Central memory CD4-positive, alpha-beta T cell (primary cell): ENCODE data around the gene IDH2.
A peak's percentile ranks its signal among the peaks of the same experiment; 100 is the strongest.
"Not testable (repeated sequence)": the region's sequence is repeated elsewhere in the genome, so short reads cannot be mapped to it uniquely, and the experiment has no call there.

Source experiments
- DNase-seq: peaks from one replicate; pipeline ENCODE4 v3.0.0; 2022

Gene IDH2

DNA sequence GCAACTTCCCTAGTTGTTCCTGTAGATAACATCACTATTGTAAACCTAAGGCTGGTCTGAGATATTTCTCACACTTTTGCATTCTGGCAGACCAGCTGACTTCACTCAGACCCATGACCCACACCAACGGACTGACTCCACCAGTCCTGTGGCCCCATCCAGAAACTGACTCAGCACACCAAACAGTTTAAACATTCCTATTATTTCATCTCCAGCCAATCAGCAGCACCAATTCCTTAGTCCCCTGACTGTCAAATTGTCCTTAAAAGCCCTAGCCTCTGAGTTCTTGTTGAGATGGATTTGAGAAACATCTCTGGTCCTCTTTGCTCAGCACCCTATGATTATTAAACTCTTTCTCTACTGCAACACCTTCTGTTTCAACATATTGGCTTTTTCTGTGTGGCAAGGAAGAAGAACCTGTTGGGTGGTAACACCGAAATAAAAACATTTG is 12.2 kb upstream of the IDH2 start:
- no peak for DNase-seq

DNA sequence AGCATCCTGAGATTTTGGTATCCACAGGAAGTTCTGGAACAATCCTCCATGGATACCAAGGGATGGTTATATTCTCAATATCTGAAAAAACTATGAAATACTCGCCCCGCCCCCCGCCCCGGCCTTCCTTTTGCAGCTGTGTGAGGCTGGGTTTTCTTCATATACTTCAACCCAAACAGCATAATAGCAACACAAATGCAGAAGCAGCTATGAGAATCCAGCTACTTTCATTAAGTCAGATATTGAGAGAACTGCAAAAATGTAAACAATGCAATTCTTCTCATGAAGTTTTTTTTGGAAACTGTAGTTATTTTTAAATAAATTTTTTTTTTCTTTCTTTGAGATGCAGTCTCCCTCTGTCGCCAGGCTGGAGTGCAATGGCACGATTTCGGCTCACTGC is 10.9 kb upstream of the IDH2 start:
- no peak for DNase-seq

DNA sequence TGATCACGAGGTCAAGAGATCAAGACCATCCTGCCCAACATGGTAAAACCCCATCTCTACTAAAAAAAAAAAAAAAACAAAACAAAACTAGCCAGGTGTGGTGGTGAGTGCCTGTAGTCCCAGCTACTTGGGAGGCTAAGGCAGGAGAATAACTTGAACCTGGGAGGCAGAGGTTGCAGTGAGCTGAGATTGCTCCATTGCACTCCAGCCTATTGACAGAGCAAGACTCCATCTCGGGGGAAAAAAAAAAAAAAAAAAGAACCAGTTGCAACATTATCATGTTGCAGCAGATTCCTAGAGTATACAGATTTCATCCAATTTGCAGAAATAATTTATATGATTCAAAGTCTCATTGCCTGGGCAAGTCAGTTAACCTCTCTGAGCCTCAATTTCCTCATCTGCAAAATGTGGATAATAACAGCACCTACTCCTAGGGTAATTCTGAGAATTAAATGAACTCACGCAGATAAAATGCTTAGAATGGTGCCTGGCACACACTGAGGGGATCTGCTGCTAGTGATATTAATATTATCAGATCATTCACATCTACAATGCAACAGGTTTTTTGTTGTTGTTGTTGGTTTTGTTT is 7.0 kb upstream of the IDH2 start:
- not testable (repeated sequence) for DNase-seq

DNA sequence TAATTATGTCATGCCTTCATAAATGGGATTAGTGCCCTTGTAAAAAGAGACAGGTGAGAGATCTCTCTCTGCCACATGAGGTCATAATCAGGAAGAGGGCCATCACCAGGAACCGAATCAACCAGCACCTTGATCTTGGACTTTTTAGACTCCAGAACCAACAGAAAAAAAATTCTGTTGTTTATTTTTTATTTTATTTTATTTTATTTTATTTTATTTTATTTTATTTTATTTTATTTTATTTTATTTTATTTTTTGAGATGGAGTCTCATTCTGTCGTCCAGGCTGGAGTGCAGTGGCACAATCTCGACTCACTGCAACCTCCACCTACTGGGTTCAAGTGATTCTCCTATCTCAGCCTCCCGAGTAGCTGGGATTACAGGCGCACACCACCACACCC is 5.8 kb upstream of the IDH2 start:
- not testable (repeated sequence) for DNase-seq

DNA sequence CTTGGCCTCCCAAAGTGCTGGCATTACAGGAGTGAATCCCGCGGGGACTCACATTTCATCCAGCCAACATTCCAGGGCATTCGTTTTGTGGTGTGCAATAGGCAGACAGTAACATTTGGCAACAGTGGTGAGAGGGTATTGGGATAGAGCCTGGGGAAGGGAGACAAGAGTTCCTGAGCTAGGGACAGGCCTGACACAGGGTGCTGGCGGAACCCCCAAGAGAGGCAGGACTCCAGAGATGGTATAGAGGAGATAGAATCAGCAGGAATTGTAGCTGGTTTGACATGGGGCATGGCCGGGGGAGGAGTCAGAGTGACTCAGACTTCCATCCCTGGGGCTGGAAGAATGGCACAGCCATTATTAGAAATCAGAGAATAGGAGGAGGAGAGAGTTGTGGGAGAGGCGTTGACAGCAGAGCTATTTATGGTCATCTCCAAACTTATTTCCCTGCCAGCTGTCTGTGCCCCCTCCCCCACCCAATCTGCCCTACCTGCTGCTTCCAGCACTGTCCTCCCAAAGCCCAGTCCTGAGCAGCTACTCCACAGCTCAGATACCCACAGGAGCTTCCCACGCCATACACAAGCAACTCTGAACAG is 4.4 kb upstream of the IDH2 start:
- no peak for DNase-seq

DNA sequence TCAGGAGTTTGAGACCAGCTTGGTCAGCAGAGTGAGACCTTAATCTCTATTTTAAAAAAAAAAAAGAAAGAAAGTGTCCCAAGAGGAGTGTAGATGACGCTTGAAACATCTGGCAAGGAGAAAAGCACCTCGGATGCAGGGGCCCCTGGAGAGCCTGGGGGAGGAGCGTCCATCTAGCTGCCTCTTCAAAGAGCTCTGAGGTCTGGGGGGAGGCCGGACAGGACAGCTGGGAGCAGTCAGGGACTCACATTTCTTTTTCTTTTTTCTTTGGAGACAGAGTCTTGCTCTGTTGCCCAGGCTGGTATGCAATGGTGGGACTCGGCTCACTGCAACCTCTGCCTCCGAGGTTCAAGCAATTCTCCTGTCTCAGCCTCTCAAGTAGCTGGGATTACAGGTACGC is 3.3 kb upstream of the IDH2 start:
- DNase-seq = no peak

DNA sequence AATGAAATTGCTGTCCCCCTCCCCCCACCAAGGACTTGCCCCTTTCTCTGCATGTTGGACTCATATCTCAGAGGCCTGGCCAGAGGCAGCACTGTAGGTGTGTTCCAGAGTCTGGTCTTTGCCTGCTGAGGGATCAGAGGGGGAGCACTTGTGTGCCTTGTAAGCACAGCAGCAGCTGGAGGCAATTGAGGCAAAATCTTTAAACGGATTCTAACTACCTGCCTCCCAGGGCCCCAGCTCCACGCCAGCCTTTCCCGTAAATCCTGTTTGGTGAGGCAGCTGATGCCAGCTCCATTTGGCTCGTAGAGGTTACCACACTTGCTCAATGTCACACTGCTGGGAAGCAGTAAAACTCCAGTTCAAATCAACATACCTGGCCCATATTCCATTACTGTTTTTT is 2.3 kb upstream of the IDH2 start:
- no peak for DNase-seq

DNA sequence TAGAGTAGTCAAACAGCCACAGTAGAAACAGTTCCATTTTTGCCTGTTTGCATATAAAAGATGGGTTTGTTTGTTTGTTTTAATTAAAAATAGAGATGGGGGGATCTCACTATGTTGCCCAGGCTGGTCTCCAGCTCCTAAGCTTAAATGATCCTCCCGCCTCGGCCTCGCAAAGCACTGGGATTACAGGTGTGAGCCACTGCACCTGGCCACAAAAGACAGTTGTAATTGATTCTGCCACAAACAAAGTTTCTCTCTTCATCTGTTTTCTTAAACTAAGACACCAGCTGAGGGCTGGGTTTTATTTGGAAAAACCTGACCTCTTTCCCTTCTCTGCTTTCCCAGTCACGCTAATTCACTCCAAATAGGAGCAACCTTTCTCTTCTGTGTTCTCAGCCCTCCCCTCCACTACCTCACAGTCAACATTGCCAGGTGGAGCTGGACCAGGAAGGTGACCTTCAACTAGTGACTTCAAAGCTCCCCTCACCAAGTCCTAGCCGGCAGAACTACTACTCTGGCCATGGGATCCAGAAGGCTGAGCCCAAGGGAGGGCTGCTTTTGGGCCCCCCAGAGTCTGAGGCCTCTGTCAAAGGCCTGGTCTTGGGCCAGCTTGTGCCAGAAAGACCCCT is 1.5 kb upstream of the IDH2 start:
- DNase-seq = no peak

DNA sequence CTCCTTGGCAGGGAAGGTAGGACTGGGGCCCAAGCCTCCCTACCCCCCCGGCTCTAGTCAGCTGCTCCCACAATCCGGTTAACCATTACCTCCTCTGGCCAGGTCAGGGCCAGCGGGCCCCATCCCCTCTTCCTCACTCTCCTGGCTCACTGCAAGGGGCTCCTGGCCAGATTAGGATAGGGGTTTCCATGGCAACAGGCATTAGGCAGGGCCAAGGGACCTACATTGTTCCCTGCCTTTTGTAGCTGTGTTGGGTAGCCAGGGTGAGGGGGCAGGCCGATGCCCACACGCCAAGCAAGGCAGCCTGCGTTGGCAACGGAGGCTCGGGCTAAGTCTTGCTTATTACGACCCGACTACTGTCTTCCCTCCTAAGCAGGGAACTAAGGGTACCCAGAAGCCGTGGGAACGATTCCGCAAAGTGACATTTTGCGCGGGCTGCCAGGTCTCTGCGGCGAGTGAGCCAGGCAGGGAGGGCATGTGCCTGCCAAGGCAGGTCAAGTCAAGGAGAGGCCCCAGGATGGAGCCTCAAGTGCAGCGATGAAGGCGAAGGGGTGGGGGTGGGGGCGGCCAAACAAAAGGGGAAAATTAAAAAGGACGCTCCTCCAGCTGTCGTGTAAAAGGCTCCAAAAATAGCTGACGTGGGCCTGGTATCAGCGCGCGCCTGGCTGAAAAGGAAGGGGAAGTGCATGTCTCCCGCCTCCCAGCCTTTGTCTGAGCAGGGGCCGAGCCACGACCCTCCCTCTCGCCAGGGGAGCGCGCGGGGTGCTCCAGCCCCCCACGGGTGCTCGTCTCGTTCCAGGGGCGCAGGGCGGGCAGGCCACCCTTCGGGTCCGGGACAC is 919 bp downstream of the IDH2 start:
- DNase-seq = peak; percentile 26

DNA sequence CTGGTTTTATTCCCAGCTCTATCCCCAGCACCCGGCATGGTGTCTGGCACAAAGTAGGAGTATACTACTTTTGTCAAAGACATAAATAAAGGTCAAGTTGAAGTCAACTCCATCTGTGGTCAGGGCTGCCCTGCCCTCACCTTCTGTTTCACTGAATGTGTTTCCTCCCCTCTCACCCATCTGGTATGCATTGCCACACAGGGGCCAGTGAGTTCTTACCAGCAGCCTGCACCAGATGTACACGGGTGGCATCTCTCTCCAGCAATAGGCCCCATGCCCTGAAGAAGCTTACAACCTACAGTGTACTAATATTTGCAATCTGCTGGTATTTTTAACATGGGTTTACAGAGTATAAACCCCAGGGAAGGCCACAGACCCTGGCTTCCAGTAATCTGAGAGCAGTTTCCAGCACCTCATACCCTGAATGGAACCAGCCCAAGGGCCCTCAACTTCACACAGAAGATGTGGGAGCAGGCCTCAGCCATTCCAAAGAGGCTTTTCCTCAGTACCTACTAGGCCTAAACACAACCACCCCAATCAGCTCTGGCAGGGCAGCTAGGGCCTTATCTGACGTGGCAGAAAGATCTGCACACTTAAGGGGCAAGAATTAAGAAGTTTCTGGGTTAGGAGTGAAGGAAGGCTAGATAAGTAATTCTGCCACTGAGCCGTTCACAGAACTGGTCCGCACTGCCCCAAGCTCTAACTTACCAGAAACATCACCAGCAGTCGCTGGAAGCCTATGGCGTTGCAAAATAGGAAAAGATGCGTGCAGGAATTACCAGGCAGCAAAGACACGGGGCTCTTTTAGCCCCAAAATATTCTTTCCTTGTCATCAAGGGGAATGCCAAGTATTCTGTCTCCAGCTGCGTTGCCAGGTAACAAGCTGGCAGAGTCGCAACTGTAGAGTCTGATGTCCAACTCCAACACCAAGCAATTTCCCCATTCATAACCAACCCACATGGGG is 2.1 kb downstream of the IDH2 start:
- DNase-seq = no peak

DNA sequence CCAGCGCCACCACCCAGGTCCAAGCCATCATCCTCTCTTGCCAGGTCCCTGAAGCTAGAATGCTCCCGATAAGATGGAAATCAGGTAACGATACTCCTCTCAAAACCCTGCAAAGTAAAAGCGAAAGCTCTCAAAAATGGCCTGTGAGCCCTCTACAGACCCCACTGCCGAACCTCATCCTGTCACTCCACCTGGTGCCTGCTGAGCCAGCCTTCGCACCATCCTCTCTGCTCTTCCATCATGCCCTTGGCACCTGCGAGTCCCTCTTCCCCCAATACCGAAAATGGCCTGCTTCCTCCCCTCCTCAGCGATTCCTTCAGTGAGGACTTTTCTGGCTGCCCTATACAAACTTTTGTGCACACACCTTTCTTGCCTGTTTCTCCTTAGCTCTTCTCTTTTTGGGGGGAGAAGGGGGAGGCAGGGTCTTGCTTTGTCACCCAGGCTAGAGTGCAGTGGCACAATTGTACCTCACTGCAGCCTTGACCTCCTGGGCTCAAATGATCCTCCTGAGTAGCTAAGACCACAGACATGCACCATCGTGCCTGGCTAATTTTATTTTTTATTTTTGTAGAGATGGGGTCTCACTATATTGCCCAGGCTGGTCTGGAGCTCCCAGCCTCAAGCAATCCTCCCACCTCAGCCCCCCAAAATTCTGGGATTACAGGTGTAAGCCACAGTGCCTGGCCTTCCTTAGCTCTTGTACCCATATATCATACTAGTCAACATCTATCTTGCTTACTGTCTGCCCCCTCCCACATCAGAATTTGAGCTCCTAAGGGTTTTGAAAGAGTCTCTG is 3.0 kb downstream of the IDH2 start:
- peak; percentile 62 for DNase-seq

DNA sequence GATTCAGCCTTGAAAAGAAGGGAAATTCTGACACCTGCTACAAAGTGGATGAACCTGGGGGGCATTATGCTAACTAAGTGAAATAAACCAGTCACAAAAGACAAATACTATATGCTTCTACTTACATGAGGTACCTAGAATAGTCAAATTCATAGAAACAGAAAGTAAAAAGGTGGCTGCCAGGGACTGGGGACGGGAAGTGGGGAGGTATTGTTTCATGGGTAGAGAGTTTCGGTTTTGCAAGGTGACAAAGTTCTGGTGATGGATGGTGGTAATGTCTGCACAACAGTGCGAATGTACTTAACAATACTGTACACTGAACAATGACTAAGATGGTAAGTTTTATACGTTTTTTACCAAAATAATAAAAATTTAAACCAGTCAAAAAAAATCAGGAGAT is 4.8 kb downstream of the IDH2 start:
- DNase-seq = peak; percentile 81

DNA sequence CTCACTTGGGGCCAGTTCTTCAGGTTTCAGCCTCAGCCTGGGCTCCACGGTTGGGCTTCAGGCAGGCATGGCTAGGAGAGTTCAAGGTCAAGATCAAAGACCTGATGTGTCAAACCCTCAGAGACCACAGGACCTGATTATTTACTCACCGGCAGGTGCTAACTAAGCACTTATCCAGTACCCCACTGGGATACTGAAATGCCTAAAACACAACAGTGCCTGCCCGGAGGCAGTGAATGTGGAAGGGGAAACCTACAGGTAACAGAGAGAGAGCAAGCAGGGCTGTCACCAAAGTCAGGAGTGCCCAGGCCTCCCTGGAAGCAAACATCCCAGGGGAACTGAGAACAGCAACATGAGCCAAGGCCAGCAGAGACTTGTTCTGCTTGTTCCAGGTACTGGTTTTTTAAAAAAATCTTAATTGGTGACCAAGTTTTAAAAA is 6.7 kb downstream of the IDH2 start:
- no peak for DNase-seq

DNA sequence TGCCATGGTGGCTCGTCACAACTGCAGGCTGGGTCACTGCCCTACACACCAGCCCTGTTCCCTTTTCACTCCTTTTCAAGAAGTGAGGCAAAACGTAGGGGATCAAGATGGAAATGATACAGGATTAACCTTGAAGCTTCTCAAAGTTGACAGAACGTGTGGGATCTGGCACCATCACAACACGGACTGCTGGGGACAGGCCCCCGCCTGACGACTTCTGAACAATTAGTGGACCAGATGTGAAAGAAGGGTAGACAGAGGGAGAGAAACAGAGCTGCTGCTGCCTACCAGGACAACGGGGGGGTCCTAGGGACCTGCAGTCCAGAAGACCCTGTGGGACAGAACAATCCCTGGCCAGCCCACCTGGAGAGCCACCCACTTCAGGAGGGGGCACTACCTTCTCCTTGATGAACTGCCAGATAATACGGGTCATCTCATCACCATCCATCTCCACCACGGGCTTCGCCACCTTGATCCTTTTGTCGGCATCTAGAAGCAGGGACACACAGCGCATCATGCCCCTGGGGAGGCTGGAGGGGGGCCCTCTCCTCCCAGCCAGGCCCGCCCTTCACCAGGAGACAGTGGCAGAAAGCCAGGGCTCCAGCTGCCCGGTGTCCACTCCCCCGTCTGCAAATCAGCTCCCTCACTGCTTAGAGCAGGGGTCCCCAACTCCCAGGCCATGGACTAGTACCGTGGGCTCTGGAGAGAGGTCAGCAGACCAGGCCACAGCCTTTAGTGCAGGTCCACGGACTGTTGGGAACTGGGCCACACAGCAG is 10.9 kb downstream of the IDH2 start:
- no peak for DNase-seq

DNA sequence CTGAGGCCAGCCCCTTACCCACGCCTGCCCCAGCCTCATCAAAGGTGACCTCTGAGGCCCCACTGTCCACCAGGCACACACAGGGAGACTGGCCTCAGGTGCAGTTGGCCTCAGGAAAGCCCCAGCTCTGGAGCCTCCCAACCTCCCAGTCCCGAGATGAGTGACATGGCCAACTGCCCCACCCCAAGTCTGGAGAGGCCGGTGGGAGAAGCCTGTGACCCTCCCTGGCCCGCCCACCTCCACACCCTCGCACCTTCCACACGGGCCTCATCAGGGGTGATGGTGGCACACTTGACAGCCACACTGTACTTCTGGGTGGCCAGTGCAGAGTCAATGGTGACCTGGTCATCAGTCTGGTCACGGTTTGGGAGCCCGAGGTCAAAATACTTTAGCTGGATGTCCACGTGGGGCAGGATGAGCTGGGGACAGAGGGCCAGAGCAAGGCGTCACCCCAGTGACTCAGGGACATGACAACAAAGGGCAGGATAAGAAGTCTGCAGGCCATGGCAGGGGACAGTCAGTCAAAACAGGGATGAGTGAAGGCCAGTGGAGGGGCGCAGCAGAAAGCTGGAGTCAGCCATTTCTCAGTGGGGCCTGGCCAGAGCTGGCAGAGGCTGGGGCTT is 11.9 kb downstream of the IDH2 start:
- no peak for DNase-seq

DNA sequence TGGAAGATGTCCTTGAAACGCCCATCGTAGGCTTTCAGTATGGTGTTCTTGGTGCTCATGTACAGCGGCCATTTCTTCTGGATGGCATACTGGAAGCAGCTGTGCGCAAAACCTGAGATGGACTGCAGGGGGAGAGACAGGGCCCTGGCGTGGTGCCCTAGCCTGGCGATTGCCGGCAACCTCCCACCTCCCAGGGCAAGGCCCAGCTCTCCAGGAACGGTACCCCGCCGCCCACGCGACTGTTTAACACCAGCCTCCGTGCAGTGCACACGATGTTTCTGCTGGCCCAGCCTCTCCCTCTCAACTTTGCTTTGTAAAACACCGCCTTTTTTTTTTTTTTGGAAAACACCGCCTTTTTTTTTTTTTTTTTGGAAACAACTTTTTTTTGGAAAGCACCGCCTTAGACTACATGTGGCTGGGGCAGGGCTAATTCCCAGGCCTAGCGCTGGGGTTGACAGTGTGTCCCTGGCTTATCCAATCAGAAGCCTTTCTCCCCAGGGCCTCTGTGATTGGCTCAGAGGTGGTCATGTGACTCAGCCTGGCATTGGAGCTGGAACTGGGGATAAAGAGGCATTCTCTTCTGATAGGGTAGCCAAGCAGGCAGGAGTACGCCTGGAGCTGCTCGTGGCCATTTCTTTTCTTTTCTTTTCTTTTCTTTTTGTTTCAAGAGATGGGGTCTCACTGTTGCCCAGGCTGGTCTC is 14.7 kb downstream of the IDH2 start:
- DNase-seq = no peak

DNA sequence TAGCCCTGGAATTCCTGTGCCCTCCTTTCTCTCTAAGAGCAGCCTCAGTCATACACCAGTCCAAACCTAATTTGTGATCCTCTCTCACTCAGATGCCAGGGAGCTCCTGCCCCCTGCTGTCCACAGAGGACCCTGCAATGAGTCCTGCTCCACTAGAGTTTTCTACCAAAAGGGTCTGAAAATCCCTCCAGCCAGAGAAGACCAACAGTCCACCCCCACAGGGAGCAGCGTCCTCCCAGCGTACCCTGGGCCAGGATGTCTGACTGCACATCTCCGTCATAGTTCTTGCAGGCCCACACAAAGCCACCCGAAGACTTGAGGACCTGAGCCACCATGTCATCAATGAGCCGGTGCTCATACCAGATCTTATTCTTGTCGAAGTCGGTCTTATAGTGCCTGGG is 15.4 kb downstream of the IDH2 start:
- DNase-seq = peak; percentile 33

DNA sequence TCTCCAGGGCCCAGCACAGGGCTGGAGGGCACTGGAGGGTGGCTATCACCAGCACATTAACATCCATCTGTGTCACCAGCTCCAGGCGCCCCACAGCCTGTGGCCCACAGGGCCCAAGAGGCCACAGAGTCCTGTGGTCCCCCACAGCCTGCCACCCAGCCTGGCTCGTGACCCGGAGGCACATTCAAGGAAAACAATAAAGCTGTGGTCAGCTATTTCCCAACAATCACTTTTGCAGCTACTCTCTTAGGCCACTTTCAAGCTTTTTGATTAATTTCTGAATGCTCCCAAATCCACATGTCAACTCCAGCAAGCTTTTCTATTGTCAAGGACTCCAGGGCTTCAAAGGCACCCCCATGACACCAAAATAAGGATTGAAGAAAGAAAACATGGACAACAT is 16.7 kb downstream of the IDH2 start:
- no peak for DNase-seq

DNA sequence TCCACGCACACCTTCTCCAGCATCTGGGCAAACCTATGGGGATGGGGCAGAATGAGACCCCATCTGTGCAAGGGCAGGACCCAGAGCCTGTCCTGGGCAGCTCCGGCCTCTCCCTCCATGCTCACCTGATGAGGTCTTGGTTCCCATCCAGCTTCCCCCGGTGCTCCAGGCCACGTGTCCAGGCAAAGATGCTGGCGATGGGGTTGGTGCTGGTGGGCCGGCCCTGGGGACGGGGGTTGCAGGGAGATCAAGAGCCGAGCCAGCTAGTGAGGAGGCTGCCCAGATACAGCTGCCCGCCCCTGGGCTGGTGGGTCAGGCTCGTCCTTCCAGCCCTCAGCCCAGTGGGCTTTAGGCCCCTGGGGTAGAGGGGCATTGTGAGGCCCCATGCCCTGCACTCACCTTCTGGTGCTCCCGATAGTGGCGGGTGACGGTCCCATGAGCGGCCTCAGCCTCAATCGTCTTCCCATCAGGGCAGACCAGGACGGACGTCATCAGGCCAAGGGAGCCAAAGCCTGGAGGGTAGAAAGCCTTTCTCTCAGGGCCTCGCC is 17.3 kb downstream of the IDH2 start:
- no peak for DNase-seq
